GM10847 (cell line): Measurements from ENCODE around the gene SMYD3.

Experiments
- POLR2A ChIP-seq: IDR thresholded peaks from 2 replicates; pipeline ENCODE4 v1.6.1; 2011; ENCODE audit not compliant: insufficient read length; ENCODE audit errors: extremely low read depth

SMYD3 gene

GRCh38 chr1:246454655-246455054 lies 52.4 kb downstream of the SMYD3 start:
- TF ChIP-seq POLR2A, result no peak

- no peak for TF ChIP-seq POLR2A
Observed at GRCh38 chr1:246450611-246451251, 56.3 kb downstream of the SMYD3 start.

DNA sequence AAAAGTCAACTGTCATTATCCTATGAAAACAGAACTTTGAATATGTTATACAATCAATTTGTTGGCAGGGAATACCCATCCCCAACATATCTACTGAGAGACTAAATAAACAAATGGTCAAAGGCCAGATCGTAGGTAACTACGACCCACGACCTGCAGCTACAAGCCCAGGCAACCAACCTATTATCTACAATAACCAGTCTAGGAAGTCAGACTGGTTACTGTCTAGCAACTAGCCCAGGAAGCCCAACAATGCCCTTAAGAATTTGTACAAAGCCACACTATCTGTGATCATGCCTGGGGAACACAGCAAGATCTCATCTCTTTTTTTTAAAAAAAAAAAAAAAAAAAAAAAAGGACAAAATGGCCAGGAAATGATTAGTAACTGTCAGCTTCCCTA lies 58.7 kb downstream of the SMYD3 start:
- TF ChIP-seq POLR2A, result no peak

GRCh38 chr1:246447501-246447900 lies 59.6 kb downstream of the SMYD3 start:
- no peak for TF ChIP-seq POLR2A

DNA sequence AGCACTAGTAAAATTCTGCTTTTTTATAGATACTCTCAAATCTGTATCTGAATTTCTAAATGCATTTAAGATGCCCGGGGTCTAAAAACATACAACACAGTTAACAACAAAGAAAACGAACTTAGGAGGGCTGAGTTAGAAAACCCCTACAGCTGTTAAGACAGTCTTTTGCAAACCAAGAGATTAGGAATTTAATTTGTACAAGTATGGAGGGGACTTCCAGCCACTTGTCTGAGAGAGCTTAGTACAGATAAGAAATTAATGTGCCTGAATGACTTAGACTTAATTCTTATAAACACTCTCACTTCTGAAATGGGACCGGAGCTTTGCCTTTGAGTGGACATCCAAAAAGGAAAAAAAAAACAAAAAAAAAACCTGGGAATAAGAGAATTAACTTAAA lies 61.6 kb downstream of the SMYD3 start:
- TF ChIP-seq POLR2A, result no peak

DNA sequence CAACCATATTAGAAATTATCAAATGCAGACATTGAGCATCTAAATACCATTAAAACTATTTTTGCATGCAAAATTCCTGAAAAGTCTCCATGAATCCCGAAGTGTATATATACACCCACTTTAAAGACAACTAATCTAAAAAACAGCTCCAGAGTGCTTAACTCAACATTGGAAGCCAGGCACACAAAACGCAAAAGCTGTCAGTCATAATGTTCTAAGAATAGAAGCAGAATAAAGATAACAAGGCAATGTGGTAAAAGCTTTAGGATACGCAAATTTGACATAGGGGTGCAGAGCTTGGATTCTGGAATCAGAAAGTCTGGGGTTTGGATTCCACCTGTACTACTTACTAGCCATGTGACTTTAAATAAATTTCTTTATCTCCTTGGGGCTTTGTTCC lies 62.5 kb downstream of the SMYD3 start:
- no peak for TF ChIP-seq POLR2A

GRCh38 chr1:246437961-246438360 lies 69.1 kb downstream of the SMYD3 start:
- no peak for TF ChIP-seq POLR2A

GRCh38 chr1:246435421-246436041 lies 71.5 kb downstream of the SMYD3 start:
- no peak for TF ChIP-seq POLR2A

- no peak for TF ChIP-seq POLR2A
Observed at GRCh38 chr1:246434335-246434734, 72.7 kb downstream of the SMYD3 start.

GRCh38 chr1:246428542-246429308 lies 78.4 kb downstream of the SMYD3 start:
- no peak for TF ChIP-seq POLR2A

DNA sequence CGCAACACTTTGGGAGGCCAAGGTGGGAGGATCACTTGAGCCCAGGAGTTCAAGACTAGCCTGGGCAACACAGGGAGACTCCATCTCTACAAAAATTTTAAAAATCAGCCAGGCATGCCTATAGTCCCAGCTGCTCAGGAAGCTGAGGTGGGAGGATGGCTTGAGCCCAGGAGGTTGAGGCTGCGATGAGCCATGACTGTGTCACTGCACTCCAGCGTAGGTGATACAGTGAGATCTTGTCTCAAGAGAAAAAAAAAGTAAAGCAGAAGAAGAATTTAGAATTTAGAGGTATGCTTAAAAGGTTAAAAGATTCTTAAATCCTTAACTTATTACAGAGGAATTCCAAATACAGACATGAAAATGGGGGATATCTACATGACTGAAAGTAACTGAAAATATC lies 79.5 kb downstream of the SMYD3 start:
- TF ChIP-seq POLR2A, result no peak

GRCh38 chr1:246425895-246426294 lies 81.2 kb downstream of the SMYD3 start:
- no peak for TF ChIP-seq POLR2A

DNA sequence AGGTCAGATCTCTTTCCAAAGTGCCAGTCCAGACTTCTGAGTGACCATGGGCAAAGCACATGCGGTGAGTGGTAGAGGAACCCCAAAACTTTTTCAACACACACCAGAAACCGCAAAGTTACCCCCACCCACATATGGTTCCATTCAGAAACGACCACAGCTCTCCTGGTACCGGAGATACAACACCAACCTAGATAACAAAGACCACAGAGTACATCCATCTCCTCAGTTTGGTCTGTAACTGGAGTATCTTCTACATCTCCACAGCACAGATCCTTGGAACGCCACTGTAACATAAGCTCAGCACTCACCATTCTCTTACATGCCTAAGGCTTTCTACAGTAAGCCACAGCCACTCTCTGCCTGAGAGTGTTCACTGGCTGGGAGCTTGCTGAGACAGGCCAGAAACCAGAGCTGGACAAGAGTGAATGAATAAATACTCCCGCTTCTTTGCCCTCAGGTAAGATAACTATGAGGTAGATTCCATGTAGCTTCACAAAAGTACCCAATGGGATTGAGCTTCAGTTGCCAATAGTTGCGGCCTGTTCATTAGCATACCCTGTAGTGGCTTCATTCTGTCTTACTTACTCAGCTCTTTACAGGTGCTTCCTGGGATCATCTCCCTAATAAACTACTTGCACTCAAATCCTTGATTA lies 81.8 kb downstream of the SMYD3 start:
- no peak for TF ChIP-seq POLR2A

- no peak for TF ChIP-seq POLR2A
Observed at GRCh38 chr1:246420300-246420699, 86.8 kb downstream of the SMYD3 start.

DNA sequence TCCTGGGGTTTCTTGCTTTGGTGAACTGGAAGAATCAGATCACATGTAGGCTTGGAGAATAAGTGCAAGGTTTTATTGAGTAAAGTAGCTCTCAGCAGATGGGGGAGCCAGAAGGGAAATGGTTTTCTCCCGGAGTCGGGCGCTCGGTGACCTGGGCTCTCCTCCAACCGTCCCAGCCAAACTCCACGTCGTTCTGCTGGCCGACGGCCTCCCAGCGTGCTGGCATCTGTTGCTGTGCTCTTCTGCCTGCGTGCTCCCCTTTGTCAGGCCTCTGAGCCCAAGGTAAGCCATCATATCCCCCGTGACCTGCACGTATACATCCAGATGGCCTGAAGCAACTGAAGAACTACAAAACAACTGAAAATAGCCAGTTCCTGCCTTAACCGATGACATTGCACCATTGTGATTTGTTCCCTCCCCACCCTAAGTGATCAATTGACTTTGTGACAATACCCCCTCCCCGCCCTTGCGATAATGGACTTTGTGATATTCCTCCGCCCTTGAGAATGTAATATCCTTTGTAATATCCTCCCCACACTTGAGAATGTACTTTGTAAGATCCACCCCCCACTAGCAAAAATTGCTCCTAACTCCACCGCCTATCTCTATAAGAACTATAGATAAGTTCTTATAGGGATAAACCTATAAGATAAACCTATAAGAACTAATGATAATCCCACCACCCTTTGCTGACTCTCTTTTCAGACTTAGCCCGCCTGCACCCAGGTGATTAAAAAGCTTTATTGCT lies 88.3 kb downstream of the SMYD3 start:
- TF ChIP-seq POLR2A, result no peak
